Raji (cell line): ENCODE data around the gene SPPL2C.

Experiments used
- POLR2A ChIP-seq: IDR thresholded peaks from 2 replicates; pipeline ENCODE4 v1.6.1; 2011; ENCODE audit warnings: low read depth, low read length, control low read depth; ENCODE audit not compliant: insufficient read depth

The SPPL2C gene

GRCh38 chr17:45844695-45845375 lies at the start of gene SPPL2C:
TSS of gene SPPL2C (plus strand) at chr17:45844881. CDS start at chr17:45844907, 26 bp downstream.
- no peak for TF ChIP-seq POLR2A

- TF ChIP-seq POLR2A = no peak
Observed at GRCh38 chr17:45800816-45801215, 43.9 kb upstream of the SPPL2C start.

- no peak for TF ChIP-seq POLR2A
Observed at GRCh38 chr17:45801421-45801820, 43.3 kb upstream of the SPPL2C start.

GRCh38 chr17:45808845-45809244 lies 35.8 kb upstream of the SPPL2C start:
- no peak for TF ChIP-seq POLR2A

DNA sequence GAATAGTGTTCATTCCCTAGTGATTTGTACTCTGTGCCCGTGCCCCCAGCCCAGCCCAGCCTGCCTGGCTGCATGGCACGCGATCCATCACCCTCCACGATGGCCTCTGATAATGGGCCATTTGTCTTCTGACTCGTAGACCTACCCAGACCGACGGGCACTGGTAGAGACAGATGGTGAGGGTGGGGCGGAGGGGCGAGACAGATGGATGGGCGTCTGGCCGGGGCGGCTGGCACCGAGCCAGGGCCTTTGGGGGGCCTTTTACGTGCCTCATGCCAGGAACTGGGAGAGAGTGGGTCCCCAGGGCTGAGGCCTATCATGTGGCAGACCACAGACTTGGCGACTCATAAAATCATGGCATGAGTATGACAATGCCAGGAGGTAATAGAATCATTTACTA lies 35.2 kb upstream of the SPPL2C start:
- TF ChIP-seq POLR2A = no peak

GRCh38 chr17:45812102-45812501 lies 32.6 kb upstream of the SPPL2C start:
- no peak for TF ChIP-seq POLR2A

GRCh38 chr17:45813048-45813725 lies 31.5 kb upstream of the SPPL2C start:
- TF ChIP-seq POLR2A = no peak

DNA sequence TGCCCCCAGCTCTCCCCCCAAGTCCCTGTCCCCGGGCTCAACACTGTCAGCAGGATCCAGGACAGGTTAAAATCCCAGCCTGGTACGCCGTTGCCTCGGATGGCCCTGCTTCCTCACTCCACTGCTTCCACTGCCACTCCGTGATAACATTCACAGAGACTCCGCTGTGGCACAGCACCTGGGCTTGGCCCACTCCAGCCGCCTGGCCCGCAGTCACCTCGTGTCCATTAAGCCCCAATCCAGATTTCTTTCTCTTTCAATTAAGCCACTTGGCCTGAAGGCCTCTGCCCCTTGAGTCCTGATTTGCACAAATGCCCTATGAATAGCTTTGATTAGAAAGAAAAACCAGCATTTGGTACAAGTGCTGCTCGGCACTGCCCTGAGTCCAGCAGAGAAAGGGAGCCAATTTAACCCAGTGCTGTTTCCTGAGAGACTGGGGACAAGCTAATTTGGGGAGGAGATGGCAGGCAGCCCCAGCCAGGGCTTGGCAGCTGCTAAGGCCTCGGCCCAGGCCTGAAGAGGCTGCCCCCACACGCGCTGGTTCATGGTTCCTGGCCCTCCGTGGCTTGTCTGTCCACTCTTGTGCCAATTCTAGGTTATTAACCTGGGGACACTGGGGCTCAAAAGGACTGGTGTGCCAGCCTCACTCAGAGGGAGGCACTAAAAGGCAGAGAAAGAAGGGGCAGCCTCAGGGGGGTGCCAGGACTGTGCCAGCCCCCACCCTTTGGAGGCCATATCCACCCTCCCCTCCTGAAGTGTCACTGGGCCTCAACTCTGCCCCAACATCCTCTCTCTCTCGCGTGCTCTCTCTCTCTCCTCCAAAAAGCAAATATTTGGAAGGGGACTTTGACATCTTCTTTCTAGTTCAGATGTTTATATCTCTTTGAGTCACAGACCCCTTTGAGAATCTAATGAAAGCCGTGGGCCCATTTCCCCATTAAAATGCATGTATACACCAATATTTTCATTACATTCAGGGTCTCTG lies 29.8 kb upstream of the SPPL2C start:
- TF ChIP-seq POLR2A = no peak

- no peak for TF ChIP-seq POLR2A
Observed at GRCh38 chr17:45815752-45816151, 28.9 kb upstream of the SPPL2C start.

- TF ChIP-seq POLR2A = no peak
Observed at GRCh38 chr17:45818041-45818440, 26.6 kb upstream of the SPPL2C start.

DNA sequence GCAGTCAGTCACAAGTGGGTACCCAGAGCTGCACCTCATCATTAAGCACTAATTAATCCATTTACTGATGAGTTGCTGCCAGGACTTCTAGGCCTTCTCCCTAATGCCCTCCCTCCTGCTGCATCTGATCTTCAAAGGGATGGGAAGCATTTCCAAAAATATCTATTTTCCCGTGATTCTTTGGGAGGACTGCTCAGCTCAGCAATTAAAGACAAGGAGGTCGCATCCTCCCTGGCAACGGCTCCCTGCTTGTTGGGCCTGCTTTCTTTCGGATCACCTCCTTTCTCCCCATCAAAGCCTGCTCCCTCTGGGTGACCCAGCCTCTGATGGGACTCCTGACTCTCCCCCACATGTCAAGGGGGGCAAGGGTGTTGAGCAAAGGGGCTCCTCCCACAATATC lies 26.0 kb upstream of the SPPL2C start:
- no peak for TF ChIP-seq POLR2A

DNA sequence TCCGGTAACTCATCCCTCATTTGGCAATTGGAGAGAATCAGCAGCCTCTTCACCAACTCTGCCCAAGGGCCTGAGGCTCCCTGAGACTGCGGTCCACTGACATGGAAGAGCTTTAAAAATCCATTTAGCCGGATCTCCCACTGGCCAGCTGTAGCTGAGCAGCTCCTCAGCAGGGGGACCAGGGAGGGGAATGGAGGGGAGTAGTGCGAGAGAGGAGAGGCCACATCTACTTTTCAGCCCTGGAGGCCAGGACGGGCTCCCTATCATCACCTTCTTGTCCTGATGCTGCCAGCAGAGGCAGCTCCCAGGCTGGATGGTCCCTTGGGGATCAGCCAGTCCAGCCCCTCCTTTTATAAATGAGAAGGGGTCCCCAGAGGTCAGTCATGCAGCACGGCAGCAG lies 25.0 kb upstream of the SPPL2C start:
- no peak for TF ChIP-seq POLR2A

DNA sequence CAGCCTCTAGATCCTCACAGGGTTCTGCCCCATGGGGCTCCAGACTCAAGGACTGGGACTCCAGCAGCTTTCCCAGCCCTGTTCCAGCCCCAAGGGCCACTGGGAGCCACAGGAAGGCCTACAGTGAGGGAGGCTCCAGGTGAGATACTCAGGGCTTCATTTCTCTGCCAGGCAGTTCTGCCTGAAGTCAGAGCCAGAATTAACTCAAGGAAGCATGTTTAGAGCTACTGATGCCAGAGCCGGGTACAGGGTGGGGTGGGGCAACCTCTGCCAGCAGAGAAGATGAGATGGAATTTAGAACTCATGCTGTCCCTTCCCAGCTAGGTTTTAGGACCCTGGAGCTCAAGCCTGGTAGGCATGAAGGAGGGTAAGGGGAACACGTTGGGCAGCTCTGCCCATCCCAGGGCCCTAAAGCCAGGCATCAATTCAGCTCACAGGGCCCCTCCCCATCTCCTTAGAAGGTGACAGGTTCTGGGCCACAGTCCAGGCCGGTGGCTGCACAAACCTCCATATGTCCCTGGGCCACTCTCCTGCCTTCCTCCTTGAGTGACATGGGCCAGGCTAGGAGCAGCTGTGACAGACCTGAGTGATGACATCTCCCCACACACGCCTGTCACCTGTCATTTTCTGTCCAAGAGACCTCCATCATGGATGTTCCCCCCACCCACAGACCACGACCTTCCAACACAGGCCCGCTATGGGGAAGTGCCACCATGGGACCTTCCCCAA lies 24.5 kb upstream of the SPPL2C start:
- no peak for TF ChIP-seq POLR2A

DNA sequence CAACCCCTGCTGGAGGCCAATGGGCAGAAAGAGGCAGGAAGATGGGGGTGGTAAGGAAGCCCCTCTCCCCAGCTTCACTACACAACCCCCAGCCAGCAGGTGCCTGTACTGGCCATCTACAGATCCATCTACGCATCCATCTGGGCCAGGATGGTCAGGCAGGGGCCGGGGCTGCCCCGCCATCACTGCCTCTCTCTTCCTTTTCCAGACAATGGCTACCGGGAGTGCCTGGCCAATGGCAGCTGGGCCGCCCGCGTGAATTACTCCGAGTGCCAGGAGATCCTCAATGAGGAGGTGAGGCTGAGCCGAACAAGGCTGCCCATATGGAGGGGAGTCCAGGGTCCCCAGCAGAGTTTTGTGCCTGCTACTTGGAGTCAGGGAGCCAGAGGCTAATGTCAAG lies 23.5 kb upstream of the SPPL2C start:
- no peak for TF ChIP-seq POLR2A

DNA sequence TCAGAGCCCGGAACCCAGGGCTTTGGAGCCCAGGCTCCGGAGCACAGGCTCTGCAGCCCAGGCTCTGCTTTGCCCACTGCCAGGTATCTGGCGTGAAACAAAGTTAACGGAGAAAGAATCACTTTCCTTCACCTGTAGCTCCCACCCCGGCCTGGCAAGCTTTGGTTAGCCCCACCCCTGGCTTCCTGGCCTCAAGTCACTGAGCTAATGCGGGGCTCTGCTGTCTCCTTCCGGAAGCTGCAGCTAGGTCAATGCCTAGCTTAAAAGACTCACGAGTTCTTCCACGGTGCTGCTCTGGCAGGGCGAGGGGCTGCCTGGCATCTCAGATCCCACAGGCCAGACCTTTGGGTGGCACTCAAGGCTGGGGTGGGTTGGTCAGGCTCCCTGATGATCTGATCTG lies 21.1 kb upstream of the SPPL2C start:
- TF ChIP-seq POLR2A = no peak
